Ishikawa (cell line): ENCODE results near the gene EPYC.

Source experiments
- CEBPB ChIP-seq: IDR thresholded peaks from 2 replicates; pipeline ENCODE4 v1.6.1; 2012
- CREB1 ChIP-seq: IDR thresholded peaks from 2 replicates; pipeline ENCODE4 v1.6.1; 2012; ENCODE audit warnings: low read depth
- EGR1 ChIP-seq: IDR thresholded peaks from 2 replicates; pipeline ENCODE4 v1.6.1; 2012
- EP300 ChIP-seq: IDR thresholded peaks from 2 replicates; pipeline ENCODE4 v1.6.1; 2012; ENCODE audit warnings: borderline replicate concordance
- NFIC ChIP-seq: IDR thresholded peaks from 2 replicates; pipeline ENCODE4 v1.6.1; 2012
- RAD21 ChIP-seq: IDR thresholded peaks from 2 replicates; pipeline ENCODE4 v1.6.1; 2012; ENCODE audit warnings: low read depth
- REST ChIP-seq: IDR thresholded peaks from 2 replicates; pipeline ENCODE4 v1.6.1; 2012; ENCODE audit warnings: low read depth, mild to moderate bottlenecking
- TCF12 ChIP-seq: IDR thresholded peaks from 2 replicates; pipeline ENCODE4 v1.6.1; 2012; ENCODE audit warnings: low read depth
- TEAD4 ChIP-seq: IDR thresholded peaks from 2 replicates; pipeline ENCODE4 v1.6.1; 2012
- ZBTB7A ChIP-seq: IDR thresholded peaks from 2 replicates; pipeline ENCODE4 v1.6.1; 2012; ENCODE audit warnings: low read depth
- TF ChIP-seq, protein P1 (sequence below): IDR thresholded peaks from 2 replicates; pipeline ENCODE4 v1.6.1; 2012

GRCh38 chr12:90999966-91000365 lies 4.8 kb downstream of the EPYC start:
- no peak for TF ChIP-seq REST
- TF ChIP-seq CEBPB: no peak
- no peak for TF ChIP-seq ZBTB7A
- no peak for TF ChIP-seq EP300
- TF ChIP-seq CREB1: no peak
- TF ChIP-seq RAD21: no peak
- no peak for TF ChIP-seq NFIC
- TF ChIP-seq, protein P1, sequence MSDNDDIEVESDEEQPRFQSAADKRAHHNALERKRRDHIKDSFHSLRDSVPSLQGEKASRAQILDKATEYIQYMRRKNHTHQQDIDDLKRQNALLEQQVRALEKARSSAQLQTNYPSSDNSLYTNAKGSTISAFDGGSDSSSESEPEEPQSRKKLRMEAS: no peak
- no peak for TF ChIP-seq TCF12
- TF ChIP-seq TEAD4: no peak
- TF ChIP-seq EGR1: no peak
